A549 (cell line): Measurements from ENCODE around the gene UNC45A. TPM values are rescaled to one million over a fixed set of nuclear protein-coding genes. Genes with fewer than 3 reads are reported as not detected.
A peak's percentile ranks its signal among the peaks of the same experiment; 100 is the strongest.

Experiments used
- ATAC-seq, 2 experiments: fragments of 200-7000 bp in 1 of 2; fragments of >200 bp in 1 of 2; cut with Nextera tagmentation in 1 of 2; cut with Tn5 transposase in 1 of 2; 3 replicates each; pipeline versions ENCODE4 v1.8.0 to v1.9.1; 2018 to 2020; ENCODE audit warnings: mild to moderate bottlenecking in 1 of 2, moderate library complexity in 1 of 2
- CTCF ChIA-PET: fragments of 300-600 bp; sonication (Branson Sonifier 250); formaldehyde crosslinking; extraction: SDS; loops from one replicate; lab custom pipeline; 2021; ENCODE audit warnings: antibody characterized with exemption, inconsistent platforms; lab: Yijun Ruan, JAX
- POLR2A ChIA-PET: fragments of 350-600 bp; formaldehyde crosslinking; extraction: SDS; loops from one replicate; lab custom pipeline; 2021; ENCODE audit warnings: antibody characterized with exemption, inconsistent platforms; lab: Yijun Ruan, JAX
- DNase-seq, 2 experiments: peaks; one replicate each; pipeline versions ENCODE4 v3.0.0 to v3.0.0-alpha.2; 2011 to 2016; ENCODE audit warnings: low read depth in 1 of 2, low spot score in 1 of 2
- FAIRE-seq: peaks from 2 replicates; lab custom pipeline; 2011; peaks lifted over from hg19 to GRCh38; lab: Jason Lieb, UNC
- H3K27ac ChIP-seq, 2 experiments: fragments of >200 bp; sonication (Bioruptor Twin); formaldehyde crosslinking; 3 replicates each; pipeline ENCODE4 v1.5.1; 2016 to 2017
- H3K4me1 ChIP-seq: fragments of >200 bp; sonication (Bioruptor Twin); formaldehyde crosslinking; 3 replicates; pipeline ENCODE4 v1.6.1; 2016
- H3K4me2 ChIP-seq: fragments of >200 bp; sonication (Bioruptor Twin); formaldehyde crosslinking; 3 replicates; pipeline ENCODE4 v1.6.1; 2016
- H3K4me3 ChIP-seq: fragments of >200 bp; sonication (Bioruptor Twin); formaldehyde crosslinking; 3 replicates; pipeline ENCODE4 v1.5.1; 2016
- H3K9me3 ChIP-seq: fragments of >200 bp; sonication (Bioruptor Twin); formaldehyde crosslinking; 3 replicates; pipeline ENCODE4 v1.6.1; 2016
- CEBPB ChIP-seq, 2 experiments: fragments of >200 bp in 1 of 2; sonication (Bioruptor Twin) in 1 of 2; formaldehyde crosslinking in 1 of 2; IDR thresholded peaks; 2 replicates each; pipeline ENCODE4 v1.6.1; 2012 to 2016
- CHD2 ChIP-seq: fragments of 150-350 bp; IDR thresholded peaks from 2 replicates; pipeline ENCODE4 v1.6.1; 2014; ENCODE audit warnings: low read length; ENCODE audit not compliant: partially characterized antibody
- E2F6 ChIP-seq: IDR thresholded peaks from 2 replicates; pipeline ENCODE4 v1.6.1; 2012; ENCODE audit warnings: low read depth, borderline replicate concordance
- EHF ChIP-seq: fragments of 250-450 bp; sonication (Bioruptor Pico); IDR thresholded peaks from 2 replicates; pipeline ENCODE4 v1.5.0; 2020; ENCODE audit warnings: mild to moderate bottlenecking
- FOSL2 ChIP-seq, 2 experiments: fragments of 450-650 bp in 1 of 2; fragments of >200 bp in 1 of 2; sonication (Bioruptor Twin) in 1 of 2; formaldehyde crosslinking; IDR thresholded peaks; 2 replicates each; pipeline versions ENCODE4 v1.5.0 to v1.6.1; 2016 to 2020; ENCODE audit warnings: mild to moderate bottlenecking in 1 of 2, moderate library complexity in 1 of 2
- FOXS1 ChIP-seq: fragments of 250-450 bp; sonication (Bioruptor Pico); IDR thresholded peaks from 2 replicates; pipeline ENCODE4 v1.5.0; 2020; ENCODE audit warnings: mild to moderate bottlenecking, moderate library complexity
- GATA3 ChIP-seq: IDR thresholded peaks from 2 replicates; pipeline ENCODE4 v1.6.1; 2012; ENCODE audit warnings: borderline replicate concordance
- HES2 ChIP-seq: fragments of >200 bp; sonication (Bioruptor Twin); formaldehyde crosslinking; IDR thresholded peaks from 2 replicates; pipeline ENCODE4 v1.6.1; 2016
- HOXA7 ChIP-seq: fragments of 250-450 bp; sonication (Bioruptor Pico); IDR thresholded peaks from 2 replicates; pipeline ENCODE4 v1.5.0; 2020; ENCODE audit warnings: mild to moderate bottlenecking, moderate library complexity
- JUN ChIP-seq, 2 experiments: fragments of >200 bp; sonication (Bioruptor Twin); formaldehyde crosslinking; IDR thresholded peaks; 2 replicates in 1 of 2; 3 replicates in 1 of 2; pipeline ENCODE4 v1.6.1; 2016 to 2017
- KDM5A ChIP-seq: fragments of 200-600 bp; sonication (generic); IDR thresholded peaks from 2 replicates; pipeline ENCODE4 v1.6.1; 2016; ENCODE audit warnings: antibody characterized with exemption, mild to moderate bottlenecking
- MAX ChIP-seq: IDR thresholded peaks from 2 replicates; pipeline ENCODE4 v1.6.1; 2012
- MYC ChIP-seq: IDR thresholded peaks from 2 replicates; pipeline ENCODE4 v1.6.1; 2012; ENCODE audit warnings: mild to moderate bottlenecking, inconsistent platforms, low read length, improper control_type of control experiment, borderline replicate concordance
- NFE2L2 ChIP-seq: fragments of 150-350 bp; conservative IDR thresholded peaks from 2 replicates; pipeline ENCODE4 v1.6.1; 2014; ENCODE audit warnings: low read length
- PBX3 ChIP-seq: IDR thresholded peaks from 2 replicates; pipeline ENCODE4 v1.6.1; 2012
- PHF8 ChIP-seq: fragments of 200-600 bp; sonication (generic); IDR thresholded peaks from 2 replicates; pipeline ENCODE4 v1.6.1; 2016; ENCODE audit warnings: low read depth, mild to moderate bottlenecking, antibody characterized with exemption, moderate library complexity, borderline replicate concordance
- POLR2A ChIP-seq: IDR thresholded peaks from 2 replicates; pipeline ENCODE4 v1.6.1; 2012; ENCODE audit warnings: mild to moderate bottlenecking, low read length
- RARB ChIP-seq: fragments of 250-450 bp; sonication (Bioruptor Pico); IDR thresholded peaks from 2 replicates; pipeline ENCODE4 v1.8.0; 2021; ENCODE audit warnings: mild to moderate bottlenecking, moderate library complexity
- REST ChIP-seq: fragments of 200-600 bp; sonication (generic); IDR thresholded peaks from 2 replicates; pipeline ENCODE4 v1.6.1; 2016; ENCODE audit warnings: antibody characterized with exemption, mild to moderate bottlenecking, moderate library complexity
- RFX5 ChIP-seq: fragments of 450-650 bp; IDR thresholded peaks from 2 replicates; pipeline ENCODE4 v1.7.1; 2014; ENCODE audit warnings: antibody characterized with exemption, mild to moderate bottlenecking, moderate library complexity
- RNF2 ChIP-seq: fragments of 200-600 bp; sonication (generic); IDR thresholded peaks from 2 replicates; pipeline ENCODE4 v1.6.1; 2016; ENCODE audit warnings: low read depth, mild to moderate bottlenecking, antibody characterized with exemption, moderate library complexity, borderline replicate concordance
- TFCP2L1 ChIP-seq: fragments of 250-450 bp; sonication (Bioruptor Pico); IDR thresholded peaks from 2 replicates; pipeline ENCODE4 v1.5.0; 2021; ENCODE audit warnings: mild to moderate bottlenecking
- TP53 ChIP-seq: fragments of 250-450 bp; sonication (Bioruptor Pico); IDR thresholded peaks from 2 replicates; pipeline ENCODE4 v1.5.0; 2021; ENCODE audit warnings: mild to moderate bottlenecking, moderate library complexity
- ZC3H11A ChIP-seq: fragments of 450-650 bp; IDR thresholded peaks from 2 replicates; pipeline ENCODE4 v1.6.1; 2014; ENCODE audit warnings: antibody characterized with exemption, mild to moderate bottlenecking
- ZFP36 ChIP-seq: fragments of 450-650 bp; IDR thresholded peaks from 2 replicates; pipeline ENCODE4 v1.6.1; 2014; ENCODE audit warnings: borderline replicate concordance; ENCODE audit not compliant: partially characterized antibody
- WGBS: methylation state at CpG from one replicate; pipeline ENCODE4 v1.1.6; 2017; ENCODE audit errors: missing lambda C conversion rate; 5-methylcytosine and 5-hydroxymethylcytosine counted together
- polyA plus RNA-seq, 4 experiments: library from polyadenylated mRNA; depleted of rRNA in 3 of 4; stranded (reverse); fragments of >200 nt; fragmentation: RNase III in 1 of 4; extraction: RNeasy Plus Mini Kit Qiagen cat#74134 plus additional on column Dnase treatment in 1 of 4; gene quantifications; 2 replicates in 3 of 4; 3 replicates in 1 of 4; pipeline ENCODE4 v1.2.3, GENCODE V29; 2011 to 2017

Gene UNC45A
- polyA plus RNA-seq, 2 of the 4 experiments (the other 2 are of a cell fraction), result 48.2 to 80.4 TPM

- FAIRE-seq (peak; percentile 36), ATAC-seq (peak; percentile 95 to 97), DNase-seq (peak; percentile 99)
- CTCF ChIA-PET, result interaction anchor here (1.0 to 2.8 kb wide), 5 partner anchors 38 to 64 kb away, joined by 3 to 18 read pairs (median 6); partner anchors contain the start of gene HDDC3
- peak within 1 kb of the TSS; percentile 73 for H3K4me2 ChIP-seq
- WGBS, result under 1% methylated on average over 42 of the region's 75 CpGs
- peak within 1 kb of the TSS; percentile 94 to 95 for H3K27ac ChIP-seq
- peak within 1 kb of the TSS; percentile 95 for H3K4me3 ChIP-seq
- POLR2A ChIA-PET, result interaction anchor here (0.6 to 1.2 kb wide), 9 partner anchors 9 to 607 kb away, joined by 3 to 5 read pairs (median 3); partner anchors contain the start of genes IQGAP1 and RCCD1
- no peaks in the 10 kb centered on the region for H3K9me3 ChIP-seq
- peaks cover 11% of the 10 kb centered on the region for H3K4me1 ChIP-seq
- TF ChIP-seq JUN (IDR thresholded peaks at IDR 0.05) (peak in 1 of 2 experiments; percentile 88; a peak in 3 of 5 replicates), GATA3 (no peak), NFE2L2 (no peak), PHF8 (peak; percentile 82; the same call in 1 of the 2 replicates), MAX (peak; percentile 84), EHF (CRISPR knock-in tag) (no peak), TFCP2L1 (CRISPR knock-in tag) (0 out of 2 replicates have a peak, but pooled peaks have one; percentile 17), HOXA7 (CRISPR knock-in tag) (0 out of 2 replicates have a peak, but pooled peaks have one; percentile 59), RFX5 (peak; percentile 76; the same call in 1 of the 2 replicates), PBX3 (peak; percentile 98), ZC3H11A (no peak), KDM5A (peak; percentile 85), TP53 (CRISPR knock-in tag) (peak; percentile 76; the same call in 1 of the 2 replicates), FOSL2 (IDR thresholded peaks at IDR 0.05) (no peak), FOSL2 (CRISPR knock-in tag; IDR thresholded peaks at IDR 0.05) (peak; percentile 96), RNF2 (no peak), FOXS1 (no peak), CHD2 (peak; percentile 73), REST (peak; percentile 59), RARB (0 out of 2 replicates have a peak, but pooled peaks have one; percentile 31), E2F6 (peak; percentile 67), ZFP36 (no peak), HES2 (no peak), MYC (0 out of 2 replicates have a peak, but pooled peaks have one; percentile 66), POLR2A (peak; percentile 74), CEBPB (IDR thresholded peaks at IDR 0.05) (peak in 1 of 2 experiments; percentile 50; a peak in 1 of 4 replicates)
- TF ChIP-seq, all 56 proteins: peak for 17
Measured at GRCh38 chr15:90994417-90995311, 59.6 kb downstream of the UNC45A start, which contains the start of gene PRC1. Gene PRC1 (minus strand): TSS chr15:90994535. CDS start chr15:90994417, 118 bp downstream.
